ENCODE results near the gene ZNF530.
A peak's percentile ranks its signal among the peaks of the same experiment; 100 is the strongest.

ZNF530 gene

DNA sequence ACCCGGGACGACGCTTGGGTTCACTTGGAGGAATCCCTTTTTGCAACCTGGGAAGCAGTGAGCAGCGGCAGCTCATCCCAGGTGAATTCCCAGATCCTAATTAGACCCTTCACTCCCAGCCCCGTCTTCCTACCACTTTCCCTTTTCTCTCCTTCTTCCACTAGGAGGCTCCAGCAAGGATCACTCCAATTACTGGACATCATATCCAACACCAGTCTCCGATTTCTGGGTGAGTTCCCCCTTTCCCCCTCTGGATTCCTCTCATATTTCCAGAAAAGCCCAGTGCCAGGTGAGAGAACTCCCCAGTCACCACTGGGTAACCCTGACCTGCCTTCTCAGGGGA lies 51.9 kb downstream of the ZNF530 start:
- Histone ChIP-seq H3K27me3 (ENCODE audit: insufficient read depth, low read depth, severe bottlenecking) (no peaks in the 10 kb centered on the region), H3K4me3 (ENCODE audit: low read depth, low read length) (no peak overlapping the region), H3K9me3 (ENCODE audit: severe bottlenecking) (no peaks in the 10 kb centered on the region), H3K36me3 (no peaks in the 10 kb centered on the region), H3K27ac (peak overlapping the region; percentile 53)
- TF ChIP-seq, protein P1, sequence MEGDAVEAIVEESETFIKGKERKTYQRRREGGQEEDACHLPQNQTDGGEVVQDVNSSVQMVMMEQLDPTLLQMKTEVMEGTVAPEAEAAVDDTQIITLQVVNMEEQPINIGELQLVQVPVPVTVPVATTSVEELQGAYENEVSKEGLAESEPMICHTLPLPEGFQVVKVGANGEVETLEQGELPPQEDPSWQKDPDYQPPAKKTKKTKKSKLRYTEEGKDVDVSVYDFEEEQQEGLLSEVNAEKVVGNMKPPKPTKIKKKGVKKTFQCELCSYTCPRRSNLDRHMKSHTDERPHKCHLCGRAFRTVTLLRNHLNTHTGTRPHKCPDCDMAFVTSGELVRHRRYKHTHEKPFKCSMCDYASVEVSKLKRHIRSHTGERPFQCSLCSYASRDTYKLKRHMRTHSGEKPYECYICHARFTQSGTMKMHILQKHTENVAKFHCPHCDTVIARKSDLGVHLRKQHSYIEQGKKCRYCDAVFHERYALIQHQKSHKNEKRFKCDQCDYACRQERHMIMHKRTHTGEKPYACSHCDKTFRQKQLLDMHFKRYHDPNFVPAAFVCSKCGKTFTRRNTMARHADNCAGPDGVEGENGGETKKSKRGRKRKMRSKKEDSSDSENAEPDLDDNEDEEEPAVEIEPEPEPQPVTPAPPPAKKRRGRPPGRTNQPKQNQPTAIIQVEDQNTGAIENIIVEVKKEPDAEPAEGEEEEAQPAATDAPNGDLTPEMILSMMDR (IDR thresholded peaks at IDR 0.05; ENCODE audit: low read depth, low read length) = no peak
- DNase-seq = no peak

DNA sequence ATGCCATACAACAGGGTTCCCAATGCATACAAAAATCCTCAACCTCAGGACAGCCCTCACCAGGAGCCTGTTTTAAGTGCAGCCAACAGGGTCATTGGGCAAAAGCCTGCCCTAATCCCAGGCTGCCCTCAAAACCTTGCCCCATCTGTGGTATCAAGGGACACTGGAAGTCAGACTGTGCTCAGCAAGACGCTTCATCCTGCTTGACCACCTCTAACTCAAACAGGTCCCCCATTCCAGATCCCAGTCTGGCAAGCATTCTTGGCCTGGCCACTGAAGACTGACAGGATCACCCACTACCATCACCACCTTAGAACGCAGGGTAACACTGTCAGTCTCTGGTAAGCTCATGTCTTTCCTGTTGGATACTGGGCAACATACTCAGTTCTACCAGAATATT lies 54.0 kb downstream of the ZNF530 start:
- Histone ChIP-seq H3K36me3 (no peaks in the 10 kb centered on the region), H3K9me3 (ENCODE audit: severe bottlenecking) (no peaks in the 10 kb centered on the region), H3K27ac (no peak overlapping the region), H3K4me3 (ENCODE audit: low read depth, low read length) (no peak overlapping the region), H3K27me3 (ENCODE audit: insufficient read depth, low read depth, severe bottlenecking) (no peaks in the 10 kb centered on the region)
- TF ChIP-seq, protein P1 (IDR thresholded peaks at IDR 0.05; ENCODE audit: low read depth, low read length) = no peak
- DNase-seq = no peak

DNA sequence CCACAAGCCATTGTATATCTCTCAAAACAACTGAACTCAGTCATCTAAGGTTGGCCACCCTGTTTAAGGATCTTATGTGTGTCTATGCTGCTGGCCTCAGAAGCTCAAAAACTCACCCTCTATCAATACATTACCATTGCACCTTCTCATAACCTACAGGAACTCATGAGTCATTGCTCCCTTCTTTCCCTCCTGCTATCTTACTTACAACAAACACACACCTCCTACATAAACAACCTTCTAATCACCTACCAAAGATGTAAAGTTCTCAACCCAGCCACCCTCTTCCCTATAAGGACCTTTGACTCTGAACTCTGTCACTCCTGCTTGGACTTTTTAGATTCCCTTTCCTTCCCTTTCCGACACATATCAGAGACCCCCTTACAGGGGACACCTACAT lies 55.8 kb downstream of the ZNF530 start:
- H3K27ac ChIP-seq = no peak overlapping the region
- no peaks in the 10 kb centered on the region for H3K36me3 ChIP-seq
- H3K27me3 ChIP-seq (ENCODE audit: insufficient read depth, low read depth, severe bottlenecking) = no peaks in the 10 kb centered on the region
- no peaks in the 10 kb centered on the region for H3K9me3 ChIP-seq (ENCODE audit: severe bottlenecking)
- no peak for DNase-seq
- TF ChIP-seq, protein P1 (IDR thresholded peaks at IDR 0.05; ENCODE audit: low read depth, low read length) = no peak
- no peak overlapping the region for H3K4me3 ChIP-seq (ENCODE audit: low read depth, low read length)

DNA sequence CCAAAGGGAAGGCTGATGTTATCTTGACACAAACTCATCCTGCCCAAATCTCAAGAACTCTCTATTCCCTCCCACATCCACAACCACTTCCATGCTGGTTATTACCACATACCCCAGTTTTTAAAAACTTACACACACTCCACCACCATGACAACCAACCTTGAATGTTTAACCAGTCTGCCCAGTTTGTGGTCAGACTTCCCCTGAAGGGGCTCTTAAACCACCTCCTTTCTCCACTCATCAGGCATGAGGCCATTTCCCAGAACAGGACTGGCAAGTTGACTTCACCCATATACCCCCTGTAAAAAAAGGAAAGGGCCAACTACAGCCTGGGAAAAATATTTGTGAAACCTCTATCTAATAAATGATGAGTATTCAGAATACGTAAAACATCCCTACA lies 56.7 kb downstream of the ZNF530 start:
- TF ChIP-seq, protein P1 (IDR thresholded peaks at IDR 0.05; ENCODE audit: low read depth, low read length) = no peak
- Histone ChIP-seq H3K4me3 (ENCODE audit: low read depth, low read length) (no peak overlapping the region), H3K36me3 (no peaks in the 10 kb centered on the region), H3K9me3 (ENCODE audit: severe bottlenecking) (no peaks in the 10 kb centered on the region), H3K27me3 (ENCODE audit: insufficient read depth, low read depth, severe bottlenecking) (no peaks in the 10 kb centered on the region), H3K27ac (no peak overlapping the region)
- DNase-seq = no peak

Measured in WERI-Rb-1 (cell line).